ENCODE results near the gene DPYD.

The DPYD gene

DNA sequence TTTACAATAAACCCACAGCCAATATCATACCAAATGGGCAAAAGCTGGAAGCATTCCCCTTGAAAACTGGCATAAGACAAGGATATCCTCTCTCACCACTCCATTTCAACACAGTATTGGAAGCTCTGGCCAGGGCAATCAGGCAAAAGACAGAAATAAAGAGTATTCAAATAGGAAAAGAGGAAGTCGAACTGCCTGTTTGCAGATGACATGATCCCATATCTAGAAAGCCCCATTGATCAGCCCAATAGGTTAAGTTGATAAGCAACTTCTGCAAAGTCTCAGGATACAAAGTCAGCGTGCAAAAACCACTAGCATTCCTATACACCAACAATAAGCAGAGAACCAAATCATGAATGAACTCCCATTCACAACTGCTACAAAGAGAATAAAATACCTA, 235.5 kb downstream of the DPYD start:
- DNase-seq (ENCODE audit: low spot score): no peak

DNA sequence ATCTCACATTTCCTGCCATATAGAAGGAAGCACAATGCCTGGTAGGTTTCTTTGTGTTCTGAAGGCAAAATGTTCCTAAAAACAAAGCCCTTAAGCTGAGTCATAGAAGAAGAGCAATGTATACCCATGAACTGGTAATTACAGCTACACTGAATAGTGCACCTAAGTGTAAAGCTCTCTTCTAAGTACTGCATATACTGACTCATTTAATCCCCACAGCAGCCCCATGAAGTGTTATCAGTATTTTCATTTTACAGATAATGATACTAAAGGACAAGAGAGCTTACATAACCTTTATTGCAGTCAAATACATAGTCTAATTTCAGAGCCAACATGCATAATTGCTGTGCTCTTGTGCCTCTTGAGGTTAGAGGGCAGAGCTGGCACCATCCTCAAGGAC, 239.9 kb downstream of the DPYD start:
- no peak for DNase-seq (ENCODE audit: low spot score)

DNA sequence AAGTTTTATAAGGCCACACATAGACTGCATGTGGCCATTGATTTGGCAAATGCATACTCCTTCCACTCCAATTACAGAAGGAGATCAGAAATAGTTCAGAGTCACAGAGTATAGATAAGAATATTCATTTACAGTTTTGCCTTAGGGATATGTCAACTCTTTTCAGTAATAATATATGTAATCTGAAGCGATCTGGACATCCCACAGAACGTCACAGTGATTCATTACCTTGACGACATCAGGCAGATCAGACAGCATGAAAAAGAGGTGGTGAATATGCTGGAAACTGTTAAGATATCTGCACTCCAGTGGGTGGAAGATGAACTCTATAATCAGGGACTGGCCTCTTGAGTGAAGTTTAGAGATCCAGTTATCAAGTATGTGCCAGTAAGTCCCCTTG, 240.4 kb downstream of the DPYD start:
- DNase-seq (ENCODE audit: low spot score): no peak

DNA sequence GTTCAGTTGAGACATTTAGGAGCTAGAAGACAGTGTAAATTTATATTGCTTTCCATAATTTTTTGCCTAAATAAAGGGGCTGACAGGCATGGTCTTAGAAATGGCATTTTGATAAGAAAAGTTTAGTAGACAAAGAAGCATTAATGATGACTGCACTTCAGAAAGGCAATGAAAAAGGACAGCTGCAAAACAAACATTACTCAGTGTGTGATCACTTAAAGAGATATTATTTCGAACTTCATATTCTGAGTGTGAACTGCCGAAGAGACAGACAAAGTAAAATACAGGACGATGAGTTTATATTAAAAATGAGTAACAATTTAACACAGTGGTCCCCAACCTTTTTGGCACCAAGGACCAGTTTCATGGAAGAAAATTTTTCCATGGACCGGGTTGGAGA, 243.1 kb downstream of the DPYD start:
- no peak for DNase-seq (ENCODE audit: low spot score)

DNA sequence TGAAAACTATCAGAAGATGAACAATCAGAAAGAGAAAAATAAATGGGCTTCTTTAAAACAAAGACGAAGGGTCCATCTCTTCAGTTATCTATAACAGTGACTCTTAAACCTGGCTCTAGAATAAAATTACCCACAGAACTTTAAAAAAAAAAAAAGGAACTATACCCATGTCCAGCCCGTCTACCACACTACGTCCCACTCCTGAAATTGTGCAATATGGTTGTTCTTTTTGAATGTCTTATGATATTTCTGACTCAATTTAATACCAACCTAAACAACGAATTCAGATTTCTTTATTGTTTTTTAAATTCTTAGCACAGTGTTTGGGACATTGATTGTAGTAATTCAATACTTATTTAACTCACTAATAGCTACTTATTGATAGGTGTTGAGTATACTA, 246.3 kb downstream of the DPYD start:
- DNase-seq (ENCODE audit: low spot score): no peak

DNA sequence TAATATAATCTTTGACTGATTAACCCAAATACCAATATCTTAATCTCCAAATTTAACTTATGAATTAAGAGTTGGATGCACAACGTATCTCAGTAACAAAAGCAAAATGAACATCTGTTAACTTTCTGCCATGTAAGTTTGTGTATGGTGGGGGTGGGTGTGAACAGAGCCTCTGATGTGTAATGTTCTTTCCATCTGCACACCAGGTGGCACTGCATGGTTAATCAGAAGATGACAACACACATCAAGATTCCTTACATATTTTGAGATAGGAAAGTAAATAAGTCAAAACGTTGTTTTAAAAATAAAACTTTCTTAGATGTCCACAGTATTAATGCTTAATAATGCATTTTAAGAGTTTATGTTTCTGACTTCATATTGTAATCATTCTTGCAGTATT, 251.9 kb downstream of the DPYD start:
- DNase-seq (ENCODE audit: low spot score): peak; percentile 6

DNA sequence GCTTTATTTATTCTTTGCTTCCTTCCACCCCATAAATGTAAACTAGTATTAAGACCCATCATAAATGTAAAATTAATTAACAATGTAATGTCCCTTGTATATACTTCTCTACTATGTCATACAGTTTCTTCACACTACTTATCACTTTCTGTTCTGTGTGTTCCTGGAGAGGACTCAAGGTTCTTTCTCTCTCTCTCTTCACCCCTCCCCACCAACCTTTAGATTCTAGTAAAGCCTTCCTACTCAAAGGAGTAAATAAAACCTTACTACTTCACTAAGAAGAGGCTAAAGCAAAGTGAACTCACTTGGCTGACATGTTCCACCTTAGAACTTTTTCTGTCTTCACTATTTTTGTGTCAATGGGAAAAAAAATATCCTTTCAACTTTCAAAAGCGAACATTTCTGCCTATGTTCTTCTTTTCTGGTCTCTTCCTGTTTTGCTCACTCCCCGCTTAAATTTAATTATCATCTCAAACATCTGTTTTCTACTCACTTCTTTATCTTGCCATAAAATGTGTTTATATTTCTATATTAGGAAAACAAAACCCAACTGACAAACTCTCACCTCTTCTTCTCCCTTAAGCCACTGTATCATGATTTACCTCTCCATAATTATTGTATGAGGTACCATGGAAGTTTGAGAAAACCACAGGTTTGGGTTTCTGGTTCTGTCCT, 260.3 kb downstream of the DPYD start:
- DNase-seq (ENCODE audit: low spot score): no peak

DNA sequence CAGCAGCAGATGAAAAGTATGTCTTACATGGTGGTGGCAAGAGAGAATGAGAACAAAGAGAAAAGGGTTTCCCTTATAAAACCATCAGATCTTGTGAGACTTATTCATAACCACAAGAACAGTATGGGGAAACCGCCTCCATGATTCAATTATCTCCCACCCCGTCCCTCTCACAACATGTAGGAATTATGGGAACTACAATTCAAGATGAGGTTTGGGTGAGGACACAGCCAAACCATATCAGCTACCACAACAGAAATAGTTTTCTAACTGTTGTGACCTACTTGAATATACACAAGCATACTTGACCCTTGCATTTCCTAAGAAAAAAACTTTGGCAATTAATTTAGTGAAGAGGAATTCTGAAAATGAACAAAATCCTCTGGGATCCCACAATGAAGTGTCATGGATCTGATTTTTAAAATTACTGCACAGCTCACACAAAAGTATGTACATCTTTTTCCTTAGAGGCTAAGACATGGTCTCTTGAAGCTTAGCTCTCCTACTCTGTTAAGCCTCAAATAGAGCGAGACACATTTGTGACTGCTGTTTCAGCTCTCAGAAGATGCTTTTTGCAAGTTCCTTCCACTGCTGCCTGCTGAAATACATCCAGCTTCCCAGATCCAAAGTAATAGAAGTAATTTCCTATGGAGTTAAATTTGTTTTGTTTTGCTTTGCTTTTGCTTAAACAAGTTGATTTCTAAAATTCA, 265.8 kb downstream of the DPYD start:
- DNase-seq (ENCODE audit: low spot score): no peak

DNA sequence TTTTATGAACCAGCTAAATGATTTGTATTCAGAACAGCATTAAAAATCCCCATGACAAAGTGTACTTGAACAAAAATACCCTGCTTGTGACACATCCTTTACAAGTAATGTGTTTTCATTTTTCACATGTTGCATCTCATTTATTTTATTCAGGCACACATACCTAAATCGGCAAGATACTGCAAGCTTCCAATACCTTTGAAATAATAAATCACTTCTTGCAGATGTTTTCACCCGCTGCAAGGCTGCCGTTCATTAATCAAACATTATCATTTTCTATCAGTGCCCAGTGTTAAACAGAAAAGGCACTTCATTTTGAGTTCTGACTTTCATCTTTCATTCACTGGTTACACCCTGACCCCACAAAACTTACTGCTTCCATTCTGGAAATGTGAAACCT, 269.6 kb downstream of the DPYD start:
- no peak for DNase-seq (ENCODE audit: low spot score)

DNA sequence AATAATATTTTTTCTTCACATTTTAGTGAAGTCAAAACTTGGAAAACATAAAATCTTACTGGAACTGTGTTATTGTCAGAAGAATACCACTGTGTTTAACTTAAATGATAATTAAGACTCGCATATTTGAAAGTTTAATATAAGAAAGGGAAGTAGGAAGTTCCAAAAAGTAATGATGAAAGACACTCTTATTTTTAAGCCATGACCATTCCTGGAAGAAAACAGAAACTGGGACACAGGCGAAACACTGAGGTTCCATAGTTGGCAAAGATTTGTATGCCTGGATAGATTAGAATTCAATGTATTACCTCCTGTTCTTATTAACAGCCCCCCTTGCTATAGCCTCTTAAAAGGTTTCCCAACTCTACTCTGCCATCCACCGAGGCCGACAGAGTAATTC, 271.2 kb downstream of the DPYD start:
- no peak for DNase-seq (ENCODE audit: low spot score)

DNA sequence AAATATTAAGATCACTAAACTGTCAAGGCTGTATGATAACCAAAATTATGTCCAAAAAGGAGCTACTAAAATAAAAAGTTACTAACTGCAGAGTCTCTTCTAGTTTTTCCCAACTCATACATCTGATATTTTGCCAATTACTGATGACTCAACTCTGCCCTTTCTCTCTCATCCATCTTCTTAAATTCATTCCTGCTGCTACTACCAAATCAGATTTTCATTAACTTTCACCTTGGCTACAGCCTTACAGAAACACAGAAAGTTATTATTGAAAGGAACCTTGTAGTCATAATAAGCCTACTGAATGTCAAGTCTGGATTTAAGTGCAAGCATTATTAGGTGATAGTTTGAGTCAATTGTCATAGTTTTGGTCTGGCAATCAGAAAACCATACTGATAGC, 273.1 kb downstream of the DPYD start:
- peak; percentile 1 for DNase-seq (ENCODE audit: low spot score)

DNA sequence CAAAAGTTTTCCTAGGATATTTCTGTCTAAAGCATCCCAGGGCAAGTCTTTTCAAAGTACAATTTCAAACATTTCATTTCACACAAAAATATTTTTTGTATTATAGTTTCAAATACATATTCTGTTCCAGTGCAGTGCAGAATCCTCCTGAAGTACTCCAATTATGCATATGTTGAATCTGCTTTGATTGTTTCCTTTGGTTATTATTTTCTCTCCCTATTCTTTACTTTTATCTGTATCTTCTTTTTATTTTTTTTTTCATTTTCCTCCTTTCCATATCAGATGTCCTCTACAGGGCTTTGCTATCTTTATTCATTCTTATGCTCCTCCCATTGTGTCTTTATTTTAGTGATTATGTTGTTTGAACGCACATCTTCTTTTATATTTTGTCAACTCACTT, 274.8 kb downstream of the DPYD start:
- no peak for DNase-seq (ENCODE audit: low spot score)

DNA sequence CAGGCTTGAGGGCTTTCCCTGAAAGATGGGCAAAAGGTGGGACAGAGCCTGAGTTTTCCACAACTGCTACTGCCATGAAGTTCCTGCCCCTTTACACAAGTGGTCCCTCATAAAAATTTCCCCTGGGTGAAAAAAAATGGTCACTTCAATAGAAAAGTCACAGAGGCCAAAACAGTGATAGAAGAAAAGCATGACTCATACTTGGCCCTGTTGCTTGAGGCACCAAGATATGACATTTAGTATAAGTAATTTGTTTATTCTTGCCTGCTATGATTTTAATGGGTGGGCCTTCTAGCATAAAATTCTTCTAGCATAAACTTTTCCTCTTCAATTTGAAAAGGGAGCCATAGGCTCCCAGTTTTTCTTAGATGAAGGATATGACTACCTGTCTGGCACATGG, 280.2 kb downstream of the DPYD start:
- DNase-seq (ENCODE audit: low spot score): no peak

DNA sequence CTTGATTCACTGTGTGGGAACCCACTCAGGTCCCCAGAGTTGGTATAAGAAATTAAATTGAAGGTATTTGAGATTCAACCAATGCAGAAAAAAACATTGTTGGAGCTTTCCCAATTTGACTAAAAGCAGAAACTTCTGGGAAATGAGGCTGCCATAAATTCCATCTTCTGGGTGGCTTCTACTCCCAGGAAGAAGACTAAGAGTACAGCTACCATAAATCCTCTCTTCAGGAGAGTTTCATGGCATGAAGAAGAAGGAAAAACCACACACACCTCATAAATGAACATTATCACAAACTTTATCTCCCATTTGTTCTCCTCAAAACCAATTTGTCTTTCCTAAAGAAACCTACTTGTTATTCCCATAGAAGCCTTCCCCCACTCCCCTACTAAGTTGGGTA, 283.9 kb downstream of the DPYD start:
- DNase-seq (ENCODE audit: low spot score): no peak

DNA sequence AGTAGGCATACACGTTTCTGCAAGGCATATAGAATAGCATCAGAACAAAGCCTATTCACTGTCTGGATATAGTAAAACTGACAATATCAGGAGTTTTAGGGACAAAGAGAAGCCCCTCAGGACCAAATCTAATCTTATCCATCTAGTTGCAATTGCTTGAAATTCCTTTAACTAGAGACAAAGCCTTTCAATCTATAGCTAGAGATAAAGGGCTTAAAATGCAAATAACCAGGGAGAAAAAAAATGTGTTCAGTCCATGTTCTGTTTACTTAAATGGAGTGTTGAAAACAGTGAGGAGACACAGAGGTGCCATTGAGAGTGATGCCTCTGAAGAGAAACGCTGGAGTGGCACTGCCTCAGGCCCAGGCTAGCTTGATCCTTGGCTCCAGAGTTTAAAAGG, 286.1 kb downstream of the DPYD start:
- DNase-seq (ENCODE audit: low spot score): no peak

DNA sequence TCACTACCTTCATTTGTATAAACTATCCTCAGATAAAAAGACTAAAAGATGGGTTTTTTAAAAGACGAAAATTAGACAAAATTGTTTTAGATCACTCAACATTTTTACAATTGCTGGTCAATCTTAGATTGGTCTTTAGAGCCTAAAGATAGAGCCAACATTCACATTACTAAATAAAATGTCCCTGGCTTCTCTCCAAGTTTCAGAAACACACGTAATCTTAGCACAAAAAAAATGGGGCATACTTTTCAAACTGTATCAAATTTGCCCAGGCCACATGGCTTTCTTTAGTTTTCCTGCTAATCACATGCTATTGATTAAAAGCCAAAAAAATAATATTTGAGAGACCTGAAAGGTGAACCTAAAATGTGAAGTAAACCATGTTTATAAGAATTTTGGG, 288.1 kb downstream of the DPYD start:
- no peak for DNase-seq (ENCODE audit: low spot score)

DNA sequence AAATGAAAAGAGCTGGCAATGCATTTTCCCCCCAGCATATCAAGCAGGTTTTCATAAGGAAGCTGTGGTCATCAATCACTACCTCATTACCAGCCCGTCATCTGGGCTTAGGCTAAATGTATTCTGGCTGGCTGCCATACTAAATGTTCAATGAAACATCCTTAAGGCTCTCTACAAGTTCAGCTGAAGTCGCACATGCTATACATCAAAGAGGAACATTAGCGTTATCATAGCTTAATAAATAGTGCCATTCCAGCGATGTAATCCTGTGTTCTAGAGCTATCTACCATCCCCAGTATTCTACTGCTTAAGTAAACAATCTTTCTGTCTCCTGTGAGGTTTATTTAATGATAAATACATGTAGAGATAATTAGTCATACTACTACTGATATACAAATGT, 288.8 kb downstream of the DPYD start:
- no peak for DNase-seq (ENCODE audit: low spot score)

DNA sequence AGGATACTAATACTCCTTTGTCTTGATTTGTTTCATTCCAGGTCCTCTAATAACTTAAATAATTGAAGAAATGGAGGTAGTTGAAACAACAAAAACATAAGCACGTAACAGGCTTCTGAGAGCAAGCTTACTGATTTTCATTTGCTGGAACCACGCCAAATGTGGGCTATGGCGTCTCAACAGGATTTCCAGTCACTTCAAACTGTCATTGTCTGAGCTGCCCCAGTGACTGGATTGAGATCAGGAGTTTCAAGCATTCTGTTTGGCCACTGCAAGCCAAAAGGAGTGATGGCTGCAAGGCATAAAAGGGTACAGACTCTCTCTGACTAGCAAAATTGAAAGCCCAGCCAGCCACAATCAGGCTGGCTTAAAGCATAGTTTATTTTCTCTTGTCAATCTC, 289.9 kb downstream of the DPYD start:
- no peak for DNase-seq (ENCODE audit: low spot score)

DNA sequence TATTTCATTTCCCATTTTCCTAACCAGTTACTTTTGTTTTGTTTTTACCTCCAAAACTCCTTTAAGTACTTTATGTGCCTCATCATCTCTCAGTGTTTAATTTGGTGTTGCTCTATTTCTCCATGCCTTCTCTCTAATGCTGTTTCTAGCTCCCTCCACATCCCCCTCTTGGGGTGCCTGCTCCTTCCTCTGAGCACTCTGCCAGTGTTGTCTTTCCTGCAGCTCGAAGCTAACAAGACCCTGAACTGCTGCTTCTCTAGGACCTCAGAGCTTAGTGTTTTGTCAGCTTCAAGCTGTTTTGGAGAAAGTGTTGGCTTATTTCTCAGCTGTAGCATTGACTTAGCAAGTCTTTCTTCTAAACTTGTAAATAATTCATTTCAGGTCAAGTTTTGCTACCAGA, 290.6 kb downstream of the DPYD start:
- DNase-seq (ENCODE audit: low spot score): no peak

DNA sequence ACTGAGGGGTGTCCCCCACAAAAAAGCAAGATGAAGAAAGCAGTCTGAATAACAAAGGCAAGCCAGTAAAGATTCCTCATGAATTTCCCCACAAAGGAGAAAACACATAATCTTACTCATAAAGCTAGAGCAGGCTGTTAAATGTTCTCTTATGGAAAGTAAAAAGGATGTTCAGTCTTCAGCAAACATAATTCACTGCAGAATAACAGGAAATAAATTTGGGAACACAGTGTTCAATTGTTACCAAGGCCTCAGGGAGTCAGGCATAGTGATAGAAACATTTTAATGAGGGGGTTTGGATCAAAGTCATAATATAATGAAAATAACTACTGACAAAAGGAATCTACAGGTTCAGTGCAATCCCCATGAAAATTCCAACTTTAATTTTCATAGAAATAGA, 297.6 kb downstream of the DPYD start:
- no peak for DNase-seq (ENCODE audit: low spot score)

DNA sequence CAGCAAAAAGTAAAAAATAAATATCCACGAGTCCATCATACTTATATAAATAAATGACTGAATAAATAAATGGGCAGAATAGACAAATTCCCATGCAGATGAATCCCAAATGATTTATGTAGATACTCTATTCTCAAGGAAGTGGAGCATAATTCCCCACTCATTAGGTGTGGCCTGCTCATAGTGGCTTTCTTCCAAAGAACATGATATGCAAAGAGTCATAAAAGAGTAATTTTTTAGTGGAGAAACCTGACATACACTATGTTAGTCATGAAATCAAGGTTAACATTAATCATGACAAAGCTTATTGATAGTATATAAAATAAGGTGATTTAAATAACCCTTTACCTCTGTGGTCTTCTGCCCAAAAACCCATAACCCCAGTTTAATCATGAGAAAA, 298.9 kb downstream of the DPYD start:
- no peak for DNase-seq (ENCODE audit: low spot score)

DNA sequence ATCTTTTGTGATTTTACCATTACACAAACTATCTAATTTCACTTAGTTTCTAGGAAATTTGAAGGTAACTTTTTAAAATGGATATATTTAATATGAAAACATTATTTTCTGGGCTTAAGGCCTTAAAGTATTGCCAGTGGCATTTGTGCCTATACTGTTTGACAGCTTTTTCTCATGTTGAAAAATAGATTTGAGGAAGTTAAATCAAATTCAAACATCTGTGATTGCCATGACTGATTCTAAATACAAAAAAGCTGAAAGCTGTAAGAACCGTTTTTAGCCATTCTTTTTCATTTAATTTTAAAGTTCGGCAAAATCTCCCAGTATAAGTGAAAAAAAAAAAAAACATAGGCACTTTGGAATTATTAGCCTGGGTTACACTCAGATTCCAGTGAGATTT, 301.1 kb downstream of the DPYD start:
- DNase-seq (ENCODE audit: low spot score): no peak

DNA sequence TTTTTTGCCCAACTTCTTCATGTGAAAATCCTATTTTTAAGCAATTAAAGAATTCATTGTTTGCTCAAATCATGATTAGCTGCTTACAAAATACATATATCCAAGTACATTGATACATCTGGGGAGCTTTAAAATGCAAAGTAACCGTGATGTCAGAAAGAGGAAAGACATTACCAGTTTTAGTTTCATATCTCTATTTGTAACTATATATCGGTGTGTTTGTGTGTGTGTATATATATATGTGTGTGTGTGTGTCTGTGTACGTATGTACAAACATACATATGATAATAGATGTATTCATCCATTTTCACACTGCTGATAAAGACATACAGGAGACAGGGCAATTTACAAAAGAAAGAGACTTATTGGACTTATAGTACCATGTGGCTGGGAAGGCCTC, 310.1 kb downstream of the DPYD start:
- DNase-seq (ENCODE audit: low spot score): no peak

DNA sequence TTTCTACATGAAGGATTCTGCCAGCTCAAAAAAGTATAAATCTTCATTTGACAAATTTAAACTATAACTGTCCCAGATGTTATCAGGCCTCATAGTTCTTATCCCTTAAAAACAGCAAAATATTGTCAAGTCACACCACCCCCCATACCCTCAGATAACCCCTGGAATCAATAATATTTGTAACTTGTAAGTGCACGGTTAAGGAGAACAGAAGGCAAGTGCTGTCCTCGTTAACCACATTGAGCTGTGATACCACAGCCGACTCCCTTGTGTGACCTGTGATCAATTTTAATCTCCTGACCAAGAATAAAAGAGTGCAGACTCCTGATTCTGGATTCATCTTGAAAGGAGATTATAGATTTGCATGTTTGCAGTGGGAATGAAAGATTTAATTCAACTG, 310.7 kb downstream of the DPYD start:
- DNase-seq (ENCODE audit: low spot score): no peak

Data from hepatic stellate cell (primary cell).